Tibial artery (tissue), 4 donors: Measurements from ENCODE around the gene TNFRSF12A.

Source experiments
- DNase-seq, 2 donors: peaks; one replicate each; pipeline ENCODE4 v3.0.0-alpha.2; 2019
- H3K27ac ChIP-seq, 2 donors: fragments of 200-600 bp; sonication (generic) in 1 of 2; 1 replicate in 1 of 2; 2 replicates in 1 of 2; pipeline ENCODE4 v1.5.1; 2018 to 2019; ENCODE audit warnings: mild to moderate bottlenecking in 1 of 2
- H3K27me3 ChIP-seq, 2 donors: fragments of 200-600 bp; sonication (generic) in 1 of 2; one replicate each; pipeline versions ENCODE4 v1.5.1 to v1.6.0; 2016 to 2019
- H3K36me3 ChIP-seq, 3 donors: fragments of 200-600 bp; sonication (generic) in 2 of 3; one replicate each; pipeline ENCODE4 v1.5.1; 2016 to 2019; ENCODE audit warnings: mild to moderate bottlenecking in 2 of 3
- H3K4me1 ChIP-seq, 4 donors: fragments of 200-600 bp; sonication (generic) in 2 of 4; 1 replicate in 3 of 4; 2 replicates in 1 of 4; pipeline ENCODE4 v1.5.1; 2016 to 2019
- H3K4me3 ChIP-seq, 2 donors: fragments of 200-600 bp; sonication (generic) in 1 of 2; 1 replicate in 1 of 2; 2 replicates in 1 of 2; pipeline ENCODE4 v1.5.1; 2018 to 2019; ENCODE audit warnings: mild to moderate bottlenecking in 2 of 2
- H3K9me3 ChIP-seq, 3 donors: fragments of 200-600 bp; sonication (generic) in 1 of 3; one replicate each; pipeline ENCODE4 v1.5.1; 2016 to 2019
- intact Hi-C: fragments of 100-400 bp; cut with DNase I; formaldehyde crosslinking; loops from one replicate; pipeline ENCODE4 v1.15.0; 2023; ENCODE audit warnings: low total_unique reads
- TF ChIP-seq, protein P1 (sequence below), 2 experiments: fragments of 200-600 bp in 1 of 2; fragments of 450-650 bp in 1 of 2; IDR thresholded peaks; one replicate each; pipeline ENCODE4 v1.5.1; 2017 to 2019; ENCODE audit warnings: antibody characterized with exemption in 2 of 2, mild to moderate bottlenecking in 1 of 2, moderate library complexity in 1 of 2

Gene TNFRSF12A

DNA sequence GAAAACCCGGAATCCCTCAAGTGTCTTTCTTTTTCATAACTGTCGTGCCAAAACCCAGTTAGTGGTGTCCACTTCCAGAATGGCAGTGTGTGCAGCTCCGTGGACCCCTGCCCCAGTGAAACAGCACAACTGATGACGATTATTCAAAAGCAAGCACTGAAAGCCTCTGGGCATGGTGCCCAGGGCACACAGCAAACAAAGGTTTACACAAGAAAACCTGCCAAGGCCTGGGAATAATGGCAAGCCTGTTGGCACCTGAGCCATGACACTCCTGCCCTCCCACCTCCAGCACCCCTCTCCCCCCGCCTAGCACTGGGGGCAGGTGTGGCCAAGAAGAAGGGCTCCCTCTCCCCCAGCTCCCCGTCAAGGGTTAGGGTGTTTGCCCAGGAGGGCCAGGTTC is 42.7 kb upstream of the TNFRSF12A start:
- Histone ChIP-seq H3K27me3 (peaks cover 0 to 49% of the 10 kb centered on the region in 2 donors), H3K27ac (no peak overlapping the region), H3K9me3 (no peaks in the 10 kb centered on the region), H3K4me1 (peaks cover 0 to 16% (median 14%) of the 10 kb centered on the region in 4 donors), H3K4me3 (no peak overlapping the region), H3K36me3 (no peaks in the 10 kb centered on the region)
- DNase-seq, result no peak
- intact Hi-C loops, result no loop called here
- TF ChIP-seq, protein P1, sequence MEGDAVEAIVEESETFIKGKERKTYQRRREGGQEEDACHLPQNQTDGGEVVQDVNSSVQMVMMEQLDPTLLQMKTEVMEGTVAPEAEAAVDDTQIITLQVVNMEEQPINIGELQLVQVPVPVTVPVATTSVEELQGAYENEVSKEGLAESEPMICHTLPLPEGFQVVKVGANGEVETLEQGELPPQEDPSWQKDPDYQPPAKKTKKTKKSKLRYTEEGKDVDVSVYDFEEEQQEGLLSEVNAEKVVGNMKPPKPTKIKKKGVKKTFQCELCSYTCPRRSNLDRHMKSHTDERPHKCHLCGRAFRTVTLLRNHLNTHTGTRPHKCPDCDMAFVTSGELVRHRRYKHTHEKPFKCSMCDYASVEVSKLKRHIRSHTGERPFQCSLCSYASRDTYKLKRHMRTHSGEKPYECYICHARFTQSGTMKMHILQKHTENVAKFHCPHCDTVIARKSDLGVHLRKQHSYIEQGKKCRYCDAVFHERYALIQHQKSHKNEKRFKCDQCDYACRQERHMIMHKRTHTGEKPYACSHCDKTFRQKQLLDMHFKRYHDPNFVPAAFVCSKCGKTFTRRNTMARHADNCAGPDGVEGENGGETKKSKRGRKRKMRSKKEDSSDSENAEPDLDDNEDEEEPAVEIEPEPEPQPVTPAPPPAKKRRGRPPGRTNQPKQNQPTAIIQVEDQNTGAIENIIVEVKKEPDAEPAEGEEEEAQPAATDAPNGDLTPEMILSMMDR (IDR thresholded peaks at IDR 0.05), result no peak

DNA sequence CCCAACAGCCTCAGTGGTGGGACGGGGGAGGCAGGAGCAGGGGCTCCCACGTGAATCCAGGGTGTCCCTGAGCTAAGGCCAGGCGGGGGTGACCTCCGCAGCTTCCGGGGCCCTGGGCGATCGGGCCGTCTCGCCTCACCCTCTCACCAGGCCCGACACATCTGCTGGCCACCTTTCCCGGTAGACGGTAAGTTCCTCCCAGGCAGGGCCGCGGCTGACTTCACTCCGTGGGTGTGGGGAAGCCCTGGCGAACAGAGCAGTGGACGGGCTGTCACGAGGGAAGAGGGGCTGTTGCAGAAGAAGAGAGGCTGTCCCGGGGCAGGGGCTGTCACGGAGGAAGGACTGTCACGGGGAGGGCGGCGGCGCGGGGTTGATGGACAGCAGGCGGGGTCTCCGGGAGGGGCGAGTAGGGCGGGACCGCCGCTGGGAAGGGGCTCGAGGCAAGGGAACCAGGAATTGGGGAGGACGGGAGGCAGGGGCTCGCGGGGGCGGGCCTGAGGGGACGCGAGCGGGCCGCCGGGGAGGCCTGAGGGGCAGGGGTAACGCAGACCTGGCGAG is 40.4 kb upstream of the TNFRSF12A start:
- TF ChIP-seq, protein P1 (IDR thresholded peaks at IDR 0.05), result no peak
- H3K9me3 ChIP-seq, result no peaks in the 10 kb centered on the region
- no peak for DNase-seq
- H3K4me3 ChIP-seq, result peak overlapping the region; percentile 72 to 75
- no peak overlapping the region for H3K27ac ChIP-seq
- no peaks in the 10 kb centered on the region for H3K36me3 ChIP-seq
- intact Hi-C loops, result no loop called here
- H3K27me3 ChIP-seq, result peaks cover 0 to 41% of the 10 kb centered on the region in 2 donors
- peaks cover 0 to 31% (median 25%) of the 10 kb centered on the region in 4 donors for H3K4me1 ChIP-seq

DNA sequence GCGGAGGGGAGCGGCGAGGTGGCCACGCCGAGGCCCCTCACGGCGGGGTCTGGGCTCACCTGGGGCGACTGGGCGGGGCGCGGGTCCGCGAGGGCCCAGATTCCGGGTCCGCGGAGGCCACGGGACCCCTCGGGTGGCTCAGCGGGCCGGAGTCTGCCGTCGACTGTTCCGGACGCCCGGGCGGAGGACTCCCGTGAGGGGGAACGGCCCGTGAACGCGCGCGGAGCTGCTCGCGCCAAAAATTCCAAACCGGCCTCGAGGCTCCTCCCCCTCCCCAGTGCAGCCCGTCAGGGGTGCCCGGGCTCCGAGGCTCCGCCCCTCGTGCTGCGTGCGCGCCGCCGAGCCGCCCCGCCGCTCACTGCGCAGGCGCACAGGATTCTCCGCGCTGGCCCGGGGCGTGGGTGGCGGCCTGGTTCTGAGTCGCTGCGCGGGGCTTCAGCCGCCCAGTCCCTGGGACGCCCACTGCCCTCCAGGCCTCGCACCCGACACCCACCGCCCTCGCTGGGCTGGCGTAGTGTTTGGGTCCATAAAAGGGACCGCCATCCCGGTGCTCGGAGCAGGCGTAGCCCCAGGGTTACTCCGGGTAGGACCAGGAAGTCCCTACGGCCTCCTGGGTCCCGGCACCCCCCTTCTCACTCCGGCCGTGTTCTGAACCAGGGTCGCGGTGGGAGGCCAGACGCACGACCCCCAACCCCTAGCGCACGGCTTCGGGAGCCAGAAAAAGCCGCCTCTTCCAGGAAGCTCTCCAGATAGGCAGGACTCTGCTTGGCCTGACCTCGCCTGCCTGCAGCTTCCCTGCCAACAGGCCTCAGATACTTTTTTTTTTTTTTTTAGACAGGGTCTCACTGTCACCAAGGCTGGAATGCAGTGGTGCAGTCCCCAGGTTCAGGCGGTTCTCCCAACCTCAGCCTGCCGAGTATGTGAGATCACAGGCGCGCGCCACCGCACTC is 39.7 kb upstream of the TNFRSF12A start, which contains the start of gene PKMYT1:
TSS of gene PKMYT1 (minus strand) at position 220 of the 950 bp plus-strand sequence. CDS start 789 bp downstream, outside the sequence.
- H3K27me3 ChIP-seq, result peaks cover 0 to 34% of the 10 kb centered on the region in 2 donors
- H3K4me1 ChIP-seq, result peaks cover 0 to 39% (median 30%) of the 10 kb centered on the region in 4 donors
- intact Hi-C loops, result no loop called here
- no peaks in the 10 kb centered on the region for H3K9me3 ChIP-seq
- H3K36me3 ChIP-seq, result no peaks in the 10 kb centered on the region
- H3K4me3 ChIP-seq, result peak within 1 kb of the TSS; percentile 72 to 75
- peak within 1 kb of the TSS; percentile 82 to 86 for H3K27ac ChIP-seq
- DNase-seq, result peak; percentile 80 to 94
- TF ChIP-seq, protein P1 (IDR thresholded peaks at IDR 0.05), result no peak

DNA sequence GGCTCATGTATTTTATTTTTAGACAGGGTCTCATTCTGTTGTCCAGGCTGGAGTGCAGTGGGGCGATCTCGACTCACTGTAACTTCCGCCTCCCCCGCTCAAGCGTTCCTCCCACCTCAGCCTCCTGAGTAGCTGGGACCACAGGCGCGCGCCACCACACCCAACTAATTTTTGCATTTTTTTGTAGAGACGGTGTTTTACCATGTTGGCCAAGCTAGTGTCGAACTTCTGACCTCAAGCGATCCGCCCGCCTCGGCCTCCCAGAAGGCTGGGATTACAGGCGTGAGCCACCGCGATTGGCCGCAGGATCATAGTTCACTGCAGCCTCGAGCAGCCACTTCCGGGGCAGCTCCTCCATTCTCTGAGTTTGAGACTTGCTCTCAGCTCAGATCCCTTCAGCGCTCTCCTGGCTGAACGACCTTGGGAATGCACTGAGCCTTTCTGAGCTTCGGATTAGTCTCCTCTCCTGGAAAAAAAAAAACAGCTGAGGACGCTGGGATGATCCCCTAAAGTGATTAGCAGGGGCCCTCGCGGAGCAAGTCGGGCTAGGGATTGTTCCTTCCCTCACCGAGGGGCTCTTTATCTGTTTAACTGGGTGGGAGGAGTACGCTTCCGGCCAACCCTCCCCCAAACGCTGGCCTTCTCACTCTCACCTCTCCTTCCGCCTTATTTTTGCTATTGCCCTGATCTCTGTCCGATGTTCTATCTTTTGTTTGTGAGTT is 38.8 kb upstream of the TNFRSF12A start:
- peak overlapping the region; percentile 72 to 75 for H3K4me3 ChIP-seq
- peaks cover 0 to 47% (median 37%) of the 10 kb centered on the region in 4 donors for H3K4me1 ChIP-seq
- TF ChIP-seq, protein P1 (IDR thresholded peaks at IDR 0.05), result no peak
- H3K27me3 ChIP-seq, result peaks cover 0 to 28% of the 10 kb centered on the region in 2 donors
- intact Hi-C loops, result no loop called here
- DNase-seq, result no peak
- no peaks in the 10 kb centered on the region for H3K36me3 ChIP-seq
- no peaks in the 10 kb centered on the region for H3K9me3 ChIP-seq
- H3K27ac ChIP-seq, result peak overlapping the region in 1 of 2 donors; percentile 82

DNA sequence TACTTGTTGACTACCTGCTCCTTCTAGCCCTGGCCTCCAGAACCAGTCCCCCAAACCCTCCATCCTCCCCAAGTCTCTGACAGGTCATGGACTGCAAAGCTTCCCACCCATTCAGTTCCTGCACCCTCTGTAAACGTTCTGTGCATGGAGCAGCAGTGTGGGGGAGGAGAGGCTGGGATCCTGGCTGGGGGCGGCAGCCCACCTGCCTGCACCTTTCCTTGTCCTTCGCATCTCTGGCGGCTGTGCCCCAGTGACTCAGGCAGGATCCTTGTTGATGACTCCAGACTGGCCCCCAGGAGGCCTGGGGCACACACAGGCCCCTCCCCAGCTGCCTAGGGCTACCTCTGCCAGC is 38.3 kb upstream of the TNFRSF12A start:
- Histone ChIP-seq H3K27me3 (peaks cover 0 to 22% of the 10 kb centered on the region in 2 donors), H3K9me3 (no peaks in the 10 kb centered on the region), H3K4me1 (peaks cover 0 to 48% (median 38%) of the 10 kb centered on the region in 4 donors), H3K27ac (no peak overlapping the region), H3K4me3 (no peak overlapping the region), H3K36me3 (no peaks in the 10 kb centered on the region)
- TF ChIP-seq, protein P1 (IDR thresholded peaks at IDR 0.05), result no peak
- intact Hi-C loops, result no loop called here
- DNase-seq, result no peak
